Vagina (tissue), 2 donors: ENCODE measurements around the gene PABPN1.

Source experiments
- POLR2A ChIP-seq, 2 donors: fragments of 450-650 bp; IDR thresholded peaks; one replicate each; pipeline ENCODE4 v1.6.1; 2017; ENCODE audit warnings: antibody characterized with exemption in 2 of 2, mild to moderate bottlenecking in 2 of 2, moderate library complexity in 2 of 2
- POLR2AphosphoS5 ChIP-seq, 2 donors: sonication (generic); formaldehyde crosslinking; IDR thresholded peaks; one replicate each; pipeline ENCODE4 v1.9.0; 2017; ENCODE audit warnings: antibody characterized with exemption in 2 of 2, mild to moderate bottlenecking in 2 of 2, low read depth in 1 of 2; ENCODE audit not compliant: insufficient read depth in 1 of 2
- TF ChIP-seq, protein P1 (sequence below), 3 experiments: fragments of 450-650 bp in 2 of 3; fragments of 200-600 bp in 1 of 3; sonication (generic) in 1 of 3; IDR thresholded peaks; one replicate each; pipeline ENCODE4 v1.5.1; 2017 to 2019; ENCODE audit warnings: antibody characterized with exemption in 3 of 3, mild to moderate bottlenecking in 2 of 3, moderate library complexity in 2 of 3

GRCh38 chr14:23353433-23353780 lies 32.1 kb downstream of the PABPN1 start:
- TF ChIP-seq, protein P1, sequence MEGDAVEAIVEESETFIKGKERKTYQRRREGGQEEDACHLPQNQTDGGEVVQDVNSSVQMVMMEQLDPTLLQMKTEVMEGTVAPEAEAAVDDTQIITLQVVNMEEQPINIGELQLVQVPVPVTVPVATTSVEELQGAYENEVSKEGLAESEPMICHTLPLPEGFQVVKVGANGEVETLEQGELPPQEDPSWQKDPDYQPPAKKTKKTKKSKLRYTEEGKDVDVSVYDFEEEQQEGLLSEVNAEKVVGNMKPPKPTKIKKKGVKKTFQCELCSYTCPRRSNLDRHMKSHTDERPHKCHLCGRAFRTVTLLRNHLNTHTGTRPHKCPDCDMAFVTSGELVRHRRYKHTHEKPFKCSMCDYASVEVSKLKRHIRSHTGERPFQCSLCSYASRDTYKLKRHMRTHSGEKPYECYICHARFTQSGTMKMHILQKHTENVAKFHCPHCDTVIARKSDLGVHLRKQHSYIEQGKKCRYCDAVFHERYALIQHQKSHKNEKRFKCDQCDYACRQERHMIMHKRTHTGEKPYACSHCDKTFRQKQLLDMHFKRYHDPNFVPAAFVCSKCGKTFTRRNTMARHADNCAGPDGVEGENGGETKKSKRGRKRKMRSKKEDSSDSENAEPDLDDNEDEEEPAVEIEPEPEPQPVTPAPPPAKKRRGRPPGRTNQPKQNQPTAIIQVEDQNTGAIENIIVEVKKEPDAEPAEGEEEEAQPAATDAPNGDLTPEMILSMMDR (IDR thresholded peaks at IDR 0.05) = no peak
- no peak for TF ChIP-seq POLR2A (IDR thresholded peaks at IDR 0.05)
- no peak for TF ChIP-seq POLR2AphosphoS5 (IDR thresholded peaks at IDR 0.05; ENCODE audit: insufficient read depth in 1 of 2, low read depth in 1 of 2)
